Liver (tissue), 9 donors: Measurements from ENCODE around the gene RNU6-9. TPM values are rescaled to one million over a fixed set of nuclear protein-coding genes. Genes with fewer than 3 reads are reported as not detected.

ENCODE experiments used
- DNase-seq: peaks from one replicate; pipeline ENCODE4 v3.0.0-alpha.2; 2017; ENCODE audit warnings: low spot score
- H3K27ac ChIP-seq, 2 donors: one replicate each; pipeline ENCODE4 v1.7.0; 2013; ENCODE audit warnings: inconsistent platforms in 2 of 2, low read length in 2 of 2, control low read depth in 1 of 2, low read depth in 1 of 2, mild to moderate bottlenecking in 1 of 2
- H3K27me3 ChIP-seq, 4 donors: one replicate each; pipeline versions ENCODE4 v1.6.1 to v1.7.0; 2013; ENCODE audit warnings: low read length in 3 of 4, inconsistent platforms in 1 of 4, mild to moderate bottlenecking in 1 of 4, moderate library complexity in 1 of 4; ENCODE audit not compliant: control insufficient read depth in 4 of 4, insufficient read depth in 4 of 4
- H3K36me3 ChIP-seq, 4 donors: one replicate each; pipeline versions ENCODE4 v1.6.1 to v1.7.0; 2013; ENCODE audit warnings: low read length in 3 of 4, mild to moderate bottlenecking in 3 of 4, low read depth in 1 of 4, moderate library complexity in 1 of 4; ENCODE audit not compliant: control insufficient read depth in 4 of 4, insufficient read depth in 3 of 4
- H3K4me1 ChIP-seq, 4 donors: one replicate each; pipeline versions ENCODE4 v1.6.1 to v1.7.0; 2013; ENCODE audit warnings: low read length in 3 of 4, mild to moderate bottlenecking in 3 of 4, moderate library complexity in 1 of 4; ENCODE audit not compliant: control insufficient read depth in 4 of 4, insufficient read depth in 4 of 4
- H3K4me3 ChIP-seq, 3 donors: one replicate each; pipeline versions ENCODE4 v1.6.1 to v1.7.0; 2013; ENCODE audit warnings: low read length in 3 of 3, control low read depth in 1 of 3, low read depth in 1 of 3, mild to moderate bottlenecking in 1 of 3
- H3K9ac ChIP-seq, 2 donors: one replicate each; pipeline ENCODE4 v1.7.0; 2013; ENCODE audit warnings: low read length in 2 of 2, mild to moderate bottlenecking in 2 of 2, moderate library complexity in 2 of 2, control low read depth in 1 of 2, low read depth in 1 of 2
- H3K9me3 ChIP-seq, 4 donors: one replicate each; pipeline versions ENCODE4 v1.6.1 to v1.7.0; 2013; ENCODE audit warnings: low read length in 3 of 4; ENCODE audit not compliant: control insufficient read depth in 4 of 4
- EGR1 ChIP-seq, 2 donors: IDR thresholded peaks; 2 replicates each; pipeline ENCODE4 v1.6.1; 2016 to 2018; ENCODE audit warnings: antibody characterized with exemption in 2 of 2, low read depth in 2 of 2
- FOXA1 ChIP-seq: IDR thresholded peaks from 2 replicates; pipeline ENCODE4 v1.6.1; 2016; ENCODE audit warnings: antibody characterized with exemption
- FOXA2 ChIP-seq: IDR thresholded peaks from 2 replicates; pipeline ENCODE4 v1.6.1; 2016; ENCODE audit warnings: antibody characterized with exemption
- GABPA ChIP-seq, 2 donors: IDR thresholded peaks in 1 of 2; conservative IDR thresholded peaks in 1 of 2; 2 replicates each; pipeline ENCODE4 v1.6.1; 2016; ENCODE audit warnings: antibody characterized with exemption in 2 of 2, mild to moderate bottlenecking in 1 of 2, moderate library complexity in 1 of 2
- HNF4A ChIP-seq, 2 donors: conservative IDR thresholded peaks; 2 replicates each; pipeline ENCODE4 v1.6.1; 2016; ENCODE audit warnings: antibody characterized with exemption in 2 of 2, mild to moderate bottlenecking in 2 of 2
- HNF4G ChIP-seq: IDR thresholded peaks from 2 replicates; pipeline ENCODE4 v1.6.1; 2016; ENCODE audit warnings: antibody characterized with exemption
- JUND ChIP-seq, 2 donors: IDR thresholded peaks; 2 replicates each; pipeline ENCODE4 v1.6.1; 2016; ENCODE audit warnings: antibody characterized with exemption in 2 of 2
- NR2F2 ChIP-seq: IDR thresholded peaks from 2 replicates; pipeline ENCODE4 v1.6.1; 2016; ENCODE audit warnings: antibody characterized with exemption
- RAD21 ChIP-seq, 2 donors: IDR thresholded peaks; 2 replicates each; pipeline ENCODE4 v1.6.1; 2016; ENCODE audit warnings: antibody characterized with exemption in 2 of 2, mild to moderate bottlenecking in 2 of 2
- RXRA ChIP-seq, 2 donors: IDR thresholded peaks; 2 replicates each; pipeline ENCODE4 v1.6.1; 2017 to 2018; ENCODE audit warnings: antibody characterized with exemption in 2 of 2, mild to moderate bottlenecking in 1 of 2
- SP1 ChIP-seq: IDR thresholded peaks from 2 replicates; pipeline ENCODE4 v1.6.1; 2018; ENCODE audit warnings: antibody characterized with exemption, mild to moderate bottlenecking
- TAF1 ChIP-seq: conservative IDR thresholded peaks from 2 replicates; pipeline ENCODE4 v1.6.1; 2016; ENCODE audit warnings: antibody characterized with exemption, mild to moderate bottlenecking
- YY1 ChIP-seq: IDR thresholded peaks from 2 replicates; pipeline ENCODE4 v1.6.1; 2016; ENCODE audit warnings: antibody characterized with exemption, mild to moderate bottlenecking
- WGBS: extraction: QIAGEN DNeasy Blood & Tissue Kit; methylation state at CpG from one replicate; pipeline ENCODE4 v1.1.7; 2013; 5-methylcytosine and 5-hydroxymethylcytosine counted together
- polyA plus RNA-seq, 2 donors: library from polyadenylated mRNA; stranded (reverse) in 1 of 2; unstranded in 1 of 2; fragments of 200-250 nt in 1 of 2; fragments of >200 nt in 1 of 2; fragmentation: Nextera tagmentation in 1 of 2; extraction: Ambion mirVana in 1 of 2; gene quantifications; one replicate each; pipeline versions ENCODE4 v1.2.1 to v1.2.3, GENCODE V29; 2013 to 2015
- total RNA-seq, 2 donors: library from RNA; depleted of rRNA; stranded (reverse); fragments of >200 nt; gene quantifications; one replicate each; pipeline ENCODE4 v1.2.3, GENCODE V29; 2014
- TF ChIP-seq, protein P1 (sequence below): IDR thresholded peaks from 2 replicates; pipeline ENCODE4 v1.6.1; 2016; ENCODE audit warnings: antibody characterized with exemption, mild to moderate bottlenecking
- TF ChIP-seq, protein P2 (sequence below): IDR thresholded peaks from 2 replicates; pipeline ENCODE4 v1.6.1; 2016; ENCODE audit warnings: antibody characterized with exemption
- TF ChIP-seq, protein P3 (sequence below): IDR thresholded peaks from 2 replicates; pipeline ENCODE4 v1.6.1; 2016; ENCODE audit warnings: antibody characterized with exemption
- TF ChIP-seq, protein P4 (sequence below): fragments of 150-350 bp; IDR thresholded peaks from 2 replicates; pipeline ENCODE4 v1.5.1; 2017; ENCODE audit warnings: improper control_type of control experiment, low read depth, low read length; ENCODE audit not compliant: missing input control
- TF ChIP-seq, protein P5 (sequence below): IDR thresholded peaks from 2 replicates; pipeline ENCODE4 v1.6.1; 2016; ENCODE audit warnings: antibody characterized with exemption
- donor health status: healthy.
- donor health status: healthy.
- donor health status: healthy.
- donor health status: healthy.
- donor health status: healthy.

The RNU6-9 gene
- total and polyA plus RNA-seq, 4 donors: not detected

DNA sequence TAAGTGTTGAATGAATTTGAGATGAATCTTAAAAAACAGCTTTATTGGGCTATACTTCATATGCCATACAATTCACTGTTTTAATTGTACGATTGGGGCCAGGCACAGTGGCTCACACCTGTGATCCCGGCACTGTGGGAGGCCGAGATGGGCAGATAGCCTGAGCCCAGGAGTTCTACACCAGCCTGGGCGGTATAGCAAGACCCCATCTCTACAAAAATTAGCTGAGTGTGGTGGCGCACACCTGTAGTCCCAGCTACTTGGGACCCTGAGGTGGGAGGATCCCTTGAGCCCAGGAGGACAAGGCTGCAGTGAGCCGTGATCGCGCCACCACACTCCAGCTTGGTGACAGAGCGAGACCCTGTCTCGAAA, 42.9 kb downstream of the RNU6-9 start:
- WGBS: 96% methylated on average over 10 of the region's 10 CpGs
- Histone ChIP-seq H3K9ac (no peak overlapping the region), H3K36me3 (no peaks in the 10 kb centered on the region), H3K27me3 (no peaks in the 10 kb centered on the region), H3K4me1 (peaks cover 28 to 64% (median 41%) of the 10 kb centered on the region in 4 donors), H3K4me3 (no peak overlapping the region), H3K27ac (no peak overlapping the region), H3K9me3 (no peaks in the 10 kb centered on the region)
- TF ChIP-seq EGR1 (IDR thresholded peaks at IDR 0.05; ENCODE audit: low read depth in 2 of 2) (no peak), YY1 (no peak), TAF1 (no peak), JUND (IDR thresholded peaks at IDR 0.05) (no peak), RAD21 (IDR thresholded peaks at IDR 0.05) (no peak), SP1 (no peak), GABPA (IDR thresholded peaks at IDR 0.05 in 1 of 2, conservative IDR thresholded peaks at IDR 0.05 in 1 of 2) (no peak), FOXA2 (no peak), HNF4G (no peak), HNF4A (conservative IDR thresholded peaks at IDR 0.05) (no peak), RXRA (IDR thresholded peaks at IDR 0.05) (no peak), FOXA1 (no peak), NR2F2 (no peak)
- TF ChIP-seq, protein P1, sequence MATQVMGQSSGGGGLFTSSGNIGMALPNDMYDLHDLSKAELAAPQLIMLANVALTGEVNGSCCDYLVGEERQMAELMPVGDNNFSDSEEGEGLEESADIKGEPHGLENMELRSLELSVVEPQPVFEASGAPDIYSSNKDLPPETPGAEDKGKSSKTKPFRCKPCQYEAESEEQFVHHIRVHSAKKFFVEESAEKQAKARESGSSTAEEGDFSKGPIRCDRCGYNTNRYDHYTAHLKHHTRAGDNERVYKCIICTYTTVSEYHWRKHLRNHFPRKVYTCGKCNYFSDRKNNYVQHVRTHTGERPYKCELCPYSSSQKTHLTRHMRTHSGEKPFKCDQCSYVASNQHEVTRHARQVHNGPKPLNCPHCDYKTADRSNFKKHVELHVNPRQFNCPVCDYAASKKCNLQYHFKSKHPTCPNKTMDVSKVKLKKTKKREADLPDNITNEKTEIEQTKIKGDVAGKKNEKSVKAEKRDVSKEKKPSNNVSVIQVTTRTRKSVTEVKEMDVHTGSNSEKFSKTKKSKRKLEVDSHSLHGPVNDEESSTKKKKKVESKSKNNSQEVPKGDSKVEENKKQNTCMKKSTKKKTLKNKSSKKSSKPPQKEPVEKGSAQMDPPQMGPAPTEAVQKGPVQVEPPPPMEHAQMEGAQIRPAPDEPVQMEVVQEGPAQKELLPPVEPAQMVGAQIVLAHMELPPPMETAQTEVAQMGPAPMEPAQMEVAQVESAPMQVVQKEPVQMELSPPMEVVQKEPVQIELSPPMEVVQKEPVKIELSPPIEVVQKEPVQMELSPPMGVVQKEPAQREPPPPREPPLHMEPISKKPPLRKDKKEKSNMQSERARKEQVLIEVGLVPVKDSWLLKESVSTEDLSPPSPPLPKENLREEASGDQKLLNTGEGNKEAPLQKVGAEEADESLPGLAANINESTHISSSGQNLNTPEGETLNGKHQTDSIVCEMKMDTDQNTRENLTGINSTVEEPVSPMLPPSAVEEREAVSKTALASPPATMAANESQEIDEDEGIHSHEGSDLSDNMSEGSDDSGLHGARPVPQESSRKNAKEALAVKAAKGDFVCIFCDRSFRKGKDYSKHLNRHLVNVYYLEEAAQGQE: no peak
- TF ChIP-seq, protein P2, sequence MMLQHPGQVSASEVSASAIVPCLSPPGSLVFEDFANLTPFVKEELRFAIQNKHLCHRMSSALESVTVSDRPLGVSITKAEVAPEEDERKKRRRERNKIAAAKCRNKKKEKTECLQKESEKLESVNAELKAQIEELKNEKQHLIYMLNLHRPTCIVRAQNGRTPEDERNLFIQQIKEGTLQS: no peak
- TF ChIP-seq, protein P3, sequence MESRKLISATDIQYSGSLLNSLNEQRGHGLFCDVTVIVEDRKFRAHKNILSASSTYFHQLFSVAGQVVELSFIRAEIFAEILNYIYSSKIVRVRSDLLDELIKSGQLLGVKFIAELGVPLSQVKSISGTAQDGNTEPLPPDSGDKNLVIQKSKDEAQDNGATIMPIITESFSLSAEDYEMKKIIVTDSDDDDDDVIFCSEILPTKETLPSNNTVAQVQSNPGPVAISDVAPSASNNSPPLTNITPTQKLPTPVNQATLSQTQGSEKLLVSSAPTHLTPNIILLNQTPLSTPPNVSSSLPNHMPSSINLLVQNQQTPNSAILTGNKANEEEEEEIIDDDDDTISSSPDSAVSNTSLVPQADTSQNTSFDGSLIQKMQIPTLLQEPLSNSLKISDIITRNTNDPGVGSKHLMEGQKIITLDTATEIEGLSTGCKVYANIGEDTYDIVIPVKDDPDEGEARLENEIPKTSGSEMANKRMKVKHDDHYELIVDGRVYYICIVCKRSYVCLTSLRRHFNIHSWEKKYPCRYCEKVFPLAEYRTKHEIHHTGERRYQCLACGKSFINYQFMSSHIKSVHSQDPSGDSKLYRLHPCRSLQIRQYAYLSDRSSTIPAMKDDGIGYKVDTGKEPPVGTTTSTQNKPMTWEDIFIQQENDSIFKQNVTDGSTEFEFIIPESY: no peak
- TF ChIP-seq, protein P4, sequence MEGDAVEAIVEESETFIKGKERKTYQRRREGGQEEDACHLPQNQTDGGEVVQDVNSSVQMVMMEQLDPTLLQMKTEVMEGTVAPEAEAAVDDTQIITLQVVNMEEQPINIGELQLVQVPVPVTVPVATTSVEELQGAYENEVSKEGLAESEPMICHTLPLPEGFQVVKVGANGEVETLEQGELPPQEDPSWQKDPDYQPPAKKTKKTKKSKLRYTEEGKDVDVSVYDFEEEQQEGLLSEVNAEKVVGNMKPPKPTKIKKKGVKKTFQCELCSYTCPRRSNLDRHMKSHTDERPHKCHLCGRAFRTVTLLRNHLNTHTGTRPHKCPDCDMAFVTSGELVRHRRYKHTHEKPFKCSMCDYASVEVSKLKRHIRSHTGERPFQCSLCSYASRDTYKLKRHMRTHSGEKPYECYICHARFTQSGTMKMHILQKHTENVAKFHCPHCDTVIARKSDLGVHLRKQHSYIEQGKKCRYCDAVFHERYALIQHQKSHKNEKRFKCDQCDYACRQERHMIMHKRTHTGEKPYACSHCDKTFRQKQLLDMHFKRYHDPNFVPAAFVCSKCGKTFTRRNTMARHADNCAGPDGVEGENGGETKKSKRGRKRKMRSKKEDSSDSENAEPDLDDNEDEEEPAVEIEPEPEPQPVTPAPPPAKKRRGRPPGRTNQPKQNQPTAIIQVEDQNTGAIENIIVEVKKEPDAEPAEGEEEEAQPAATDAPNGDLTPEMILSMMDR: no peak
- TF ChIP-seq, protein P5, sequence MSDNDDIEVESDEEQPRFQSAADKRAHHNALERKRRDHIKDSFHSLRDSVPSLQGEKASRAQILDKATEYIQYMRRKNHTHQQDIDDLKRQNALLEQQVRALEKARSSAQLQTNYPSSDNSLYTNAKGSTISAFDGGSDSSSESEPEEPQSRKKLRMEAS: no peak
- no peak for DNase-seq
